Stimulated activated CD4-positive, alpha-beta T cell treated with anti-CD3 and anti-CD28 coated beads, Interleukin-4, amount 100 ng/mL, for 4 hours (primary cell): ENCODE data around the gene DDR2.

ENCODE experiments used
- DNase-seq, 2 experiments: peaks; one replicate each; pipeline ENCODE4 v3.0.0-alpha.2; 2020

Gene DDR2

DNA sequence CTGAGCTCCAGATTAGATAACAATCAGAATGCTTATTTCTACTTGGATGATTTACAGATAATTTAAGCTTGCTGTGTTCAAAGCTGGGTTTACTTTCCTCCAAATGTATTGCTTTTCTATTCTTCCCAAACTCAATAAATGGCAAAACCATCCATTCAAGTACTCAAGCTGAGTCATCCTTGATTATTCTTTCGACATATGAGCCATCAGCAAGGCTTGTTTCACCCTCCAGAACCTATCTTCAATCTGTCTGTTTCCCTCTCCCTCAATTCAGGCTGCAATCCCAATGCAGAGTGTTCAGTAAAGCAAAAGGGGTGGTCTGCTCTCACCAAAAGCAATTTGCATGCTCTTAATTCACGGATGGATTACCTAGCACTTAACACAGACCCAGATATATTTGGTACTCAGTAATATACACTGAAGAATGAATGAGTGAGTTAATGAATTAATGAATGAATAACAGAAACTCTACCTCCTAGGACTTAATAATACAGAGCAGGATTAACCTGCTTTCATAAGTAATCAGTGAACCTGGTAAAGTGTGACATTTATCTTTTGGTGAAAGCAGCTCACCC, 41.9 kb downstream of the DDR2 start:
- no peak for DNase-seq

DNA sequence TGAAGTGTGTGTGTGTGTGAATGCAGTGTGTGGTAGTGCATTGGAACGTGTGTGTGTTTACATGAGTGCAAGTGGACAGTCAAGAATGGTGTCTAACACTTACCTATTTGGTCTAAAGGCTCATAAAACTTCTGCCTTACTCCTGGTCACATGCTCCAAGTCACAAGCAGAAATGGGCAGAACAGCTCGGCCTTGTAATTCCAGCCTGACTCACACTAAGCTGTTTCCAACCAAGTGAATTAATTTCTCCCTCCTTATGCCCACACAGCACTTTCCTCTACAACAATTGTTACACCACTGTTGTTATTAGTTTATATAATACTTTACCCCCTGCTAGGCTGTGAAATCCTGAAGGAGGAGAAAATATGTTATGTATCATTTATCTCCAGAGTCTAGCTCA, 43.8 kb downstream of the DDR2 start:
- DNase-seq: no peak

- DNase-seq: no peak
These were observed 44.5 kb downstream of the DDR2 start for GRCh38 chr1:162676750-162677149.

DNA sequence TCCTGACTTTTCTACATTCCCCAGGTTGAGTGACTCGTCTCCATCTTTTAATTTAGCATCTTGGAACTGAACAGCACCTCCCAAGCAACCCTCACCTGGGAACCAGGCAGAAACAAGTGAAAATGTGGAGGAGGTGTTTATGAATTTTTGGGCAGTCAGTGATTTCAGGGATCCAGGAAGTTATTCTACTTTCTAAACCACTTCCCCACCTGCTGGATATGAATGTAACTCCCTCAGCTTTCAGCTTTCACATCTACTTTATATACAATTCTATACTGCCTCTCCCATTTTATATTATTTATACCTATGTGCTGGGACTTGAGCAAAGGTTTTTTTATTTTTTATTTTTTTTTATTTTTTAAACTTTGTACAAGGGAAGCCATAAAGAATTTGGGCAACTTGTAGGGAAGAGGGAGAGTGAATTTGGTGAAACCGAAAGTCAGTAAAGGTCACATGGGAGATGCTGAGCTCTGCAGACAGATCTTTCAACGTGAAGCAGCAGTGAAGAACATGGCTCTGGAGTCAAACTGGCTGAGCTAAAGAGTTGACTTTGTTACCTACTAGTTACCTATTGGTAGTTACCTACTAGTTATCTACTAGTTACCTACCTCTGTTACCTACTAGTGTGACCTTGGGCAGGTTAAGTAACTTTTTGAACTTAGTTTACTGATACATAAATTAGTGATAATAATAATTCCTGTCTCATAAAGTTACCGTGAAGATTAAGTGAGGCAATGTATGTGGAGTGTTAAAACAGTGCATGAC, 45.5 kb downstream of the DDR2 start:
- no peak for DNase-seq

DNA sequence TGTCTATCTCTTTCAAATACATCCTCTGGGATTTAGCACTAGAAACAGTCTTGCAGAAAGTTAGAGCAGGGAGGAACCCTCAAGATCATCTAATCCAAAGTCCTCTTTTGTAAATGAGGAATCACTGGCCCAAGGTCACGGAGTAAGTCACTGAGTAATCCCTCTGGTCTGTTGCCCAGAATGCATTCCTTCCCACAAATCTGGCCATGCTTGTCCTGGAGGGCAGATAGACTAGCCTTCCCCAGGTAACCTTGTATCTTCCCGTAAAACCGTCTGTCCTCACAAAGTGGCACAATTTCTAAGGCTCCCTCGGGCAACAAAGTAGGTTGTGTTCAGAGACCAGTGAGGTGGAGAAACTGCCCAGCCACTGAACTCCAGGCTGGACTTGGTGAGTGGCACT, 46.2 kb downstream of the DDR2 start:
- no peak for DNase-seq

- DNase-seq: no peak
These were observed 47.0 kb downstream of the DDR2 start for GRCh38 chr1:162679298-162679697.

DNA sequence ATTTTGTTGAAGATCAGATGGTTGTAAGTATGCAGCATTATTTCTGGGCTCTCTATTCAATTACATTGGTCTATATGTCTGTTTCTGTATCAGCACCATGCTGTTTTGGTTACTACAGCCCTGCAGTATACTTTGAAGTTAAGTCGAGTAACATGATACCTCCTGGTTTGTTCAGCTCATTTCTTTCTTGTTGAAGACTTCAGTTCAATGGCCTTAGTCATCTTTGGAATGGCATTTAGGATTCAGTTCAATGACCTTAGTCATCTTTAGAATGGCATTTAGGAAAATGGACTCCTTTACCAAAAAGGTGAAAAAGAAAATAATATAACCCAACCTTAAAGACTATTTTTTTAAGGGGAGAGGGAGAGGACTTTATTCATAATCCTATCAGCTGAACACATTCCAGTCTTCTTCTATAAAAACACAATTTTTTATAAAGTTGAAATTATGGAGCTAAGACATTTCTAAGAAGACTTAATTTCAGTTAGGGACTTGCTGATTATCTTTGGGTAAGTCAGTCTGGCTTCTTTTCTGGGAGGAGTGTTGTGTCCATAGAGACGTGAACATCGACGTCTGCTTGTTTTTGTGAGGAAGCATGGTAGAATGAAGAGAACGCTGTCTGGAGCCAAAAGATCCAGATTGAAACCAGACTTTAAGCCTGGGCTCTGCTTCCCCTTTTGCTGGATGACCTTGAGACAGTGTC, 48.3 kb downstream of the DDR2 start:
- no peak for DNase-seq

DNA sequence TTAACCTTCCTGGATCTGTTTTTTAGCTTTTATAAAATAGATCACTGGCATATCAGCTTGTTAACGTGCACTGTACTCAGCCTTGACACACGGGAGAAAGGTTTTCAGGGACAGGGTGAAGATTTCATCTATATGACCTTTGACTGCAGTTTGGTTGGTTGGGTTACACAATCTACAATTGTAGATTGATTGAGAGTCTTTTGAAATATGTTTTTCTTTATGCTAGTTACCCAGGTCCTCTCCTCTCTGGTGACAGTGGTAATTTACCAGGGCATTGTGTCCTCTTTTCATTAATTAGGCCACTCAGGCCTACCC, 48.8 kb downstream of the DDR2 start:
- DNase-seq: no peak

- DNase-seq: no peak
These were observed 49.8 kb downstream of the DDR2 start for GRCh38 chr1:162682013-162682419.

GRCh38 chr1:162687870-162688269, 55.6 kb downstream of the DDR2 start:
- no peak for DNase-seq

DNA sequence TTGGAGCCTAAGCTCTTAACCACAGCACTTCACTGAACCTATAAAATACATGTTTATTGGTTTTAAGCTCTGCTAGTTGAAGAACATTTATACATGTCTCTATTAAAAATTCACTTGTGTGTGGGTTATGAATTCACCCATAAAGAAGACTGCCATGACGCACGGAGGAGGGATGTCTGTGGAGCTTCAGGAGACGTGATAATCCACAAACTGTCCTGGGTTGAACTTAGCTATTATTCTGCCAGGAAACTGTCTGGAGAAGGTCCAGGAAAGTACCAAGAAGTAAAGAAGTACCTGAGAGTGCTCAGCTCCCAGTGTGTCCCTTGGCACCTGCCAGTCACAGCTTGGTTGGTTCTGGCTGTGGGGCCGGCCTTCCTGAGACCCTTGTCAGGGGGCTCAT, 56.3 kb downstream of the DDR2 start:
- DNase-seq: no peak

DNA sequence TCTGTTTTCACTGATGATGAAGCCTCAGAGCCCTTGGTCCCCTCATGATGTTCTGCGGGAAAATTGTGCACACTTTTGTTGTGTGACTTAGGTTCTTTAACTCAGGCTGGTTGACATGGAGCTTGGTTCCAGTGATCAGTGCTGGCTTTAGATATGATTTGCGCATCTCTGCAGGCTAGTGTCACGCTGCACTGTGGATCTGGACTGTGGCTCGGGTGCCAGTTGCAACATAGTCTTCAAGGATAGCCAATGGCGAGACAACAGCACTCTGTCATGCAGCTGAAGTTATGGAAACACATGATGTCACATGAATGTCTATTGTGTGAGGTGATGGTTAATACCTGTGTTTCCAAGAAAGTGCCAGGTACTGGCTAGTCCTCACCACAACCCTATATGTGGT, 56.7 kb downstream of the DDR2 start:
- DNase-seq: no peak

DNA sequence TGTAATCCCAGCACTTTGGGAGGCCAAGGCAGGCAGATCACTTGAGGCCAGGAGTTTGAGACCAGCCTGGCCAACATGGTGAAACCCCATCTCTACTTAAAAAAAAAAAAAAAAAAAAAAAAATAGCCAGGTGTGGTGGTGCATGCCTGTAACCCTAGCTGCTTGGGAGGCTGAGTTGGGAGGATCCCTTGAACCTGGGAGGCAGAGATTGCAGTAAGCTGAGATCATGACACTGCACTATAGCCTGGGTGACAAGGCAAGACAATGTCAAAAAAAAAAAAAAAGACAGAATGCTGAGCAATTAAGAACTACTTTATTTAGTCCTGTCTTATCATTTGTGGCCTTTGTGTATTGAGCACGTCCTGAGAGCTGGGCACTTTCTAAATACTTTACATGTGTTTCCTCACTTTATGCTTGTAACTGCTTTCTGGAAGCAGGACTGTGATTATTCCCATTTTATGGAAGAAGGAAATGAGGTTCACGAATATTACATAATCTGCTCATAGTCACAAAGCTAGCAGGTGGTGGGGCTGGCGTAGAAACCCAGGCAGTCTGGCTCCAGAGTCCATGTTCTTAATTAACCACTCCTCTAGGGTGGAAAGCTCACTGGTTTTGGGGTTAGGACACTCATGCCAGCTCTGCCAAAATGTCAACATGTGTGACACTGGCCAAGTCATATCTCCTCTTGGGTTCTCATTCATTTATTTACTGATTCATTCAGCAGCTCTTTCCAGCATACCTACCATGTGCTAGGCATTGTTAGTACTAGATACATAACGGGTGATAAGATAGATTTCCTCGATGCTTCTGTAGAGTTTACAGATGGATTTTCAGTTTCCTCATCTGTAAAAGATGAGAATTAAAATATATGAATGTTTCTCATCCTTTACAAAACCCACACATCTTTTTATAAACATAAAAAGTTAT, 57.7 kb downstream of the DDR2 start:
- no peak for DNase-seq

DNA sequence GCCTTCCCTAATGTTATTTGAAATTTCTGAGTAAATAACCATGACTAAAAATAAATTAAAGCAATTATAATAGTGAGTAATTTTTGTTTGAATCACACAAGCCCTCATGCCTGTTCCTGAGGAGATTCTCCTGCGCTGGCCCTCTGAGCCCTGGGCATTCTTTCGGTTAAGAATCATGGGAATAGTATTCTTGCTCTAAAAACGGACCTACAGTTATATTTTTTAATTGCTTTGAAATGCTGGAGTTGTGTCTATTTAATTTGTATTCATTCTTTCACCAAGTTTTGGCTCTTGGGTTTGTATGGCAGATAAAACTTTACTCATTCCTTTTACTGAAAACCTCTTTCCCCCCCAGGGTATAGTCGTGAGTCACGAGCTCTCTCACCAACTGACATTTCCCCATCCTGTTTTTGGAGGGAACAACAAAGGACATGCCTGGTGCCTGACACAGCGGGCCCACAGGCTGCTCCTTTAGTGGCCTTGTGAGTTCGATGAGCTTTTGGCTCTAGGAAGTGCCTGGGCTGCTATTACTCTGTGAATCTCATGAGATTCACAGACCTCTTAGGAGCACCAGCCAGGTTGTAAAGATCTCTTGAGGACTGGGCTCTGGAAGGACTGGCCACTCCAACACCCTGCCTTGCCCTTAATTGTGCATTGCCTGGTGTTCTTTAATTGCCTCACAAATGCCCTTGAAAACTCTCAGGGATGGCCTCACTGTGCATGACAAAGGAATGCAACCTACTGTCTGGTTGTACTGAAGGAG, 58.6 kb downstream of the DDR2 start:
- no peak for DNase-seq

GRCh38 chr1:162691999-162692575, 59.8 kb downstream of the DDR2 start:
- DNase-seq: no peak

GRCh38 chr1:162694911-162695310, 62.6 kb downstream of the DDR2 start:
- DNase-seq: no peak

GRCh38 chr1:162695687-162696086, 63.4 kb downstream of the DDR2 start:
- DNase-seq: no peak

DNA sequence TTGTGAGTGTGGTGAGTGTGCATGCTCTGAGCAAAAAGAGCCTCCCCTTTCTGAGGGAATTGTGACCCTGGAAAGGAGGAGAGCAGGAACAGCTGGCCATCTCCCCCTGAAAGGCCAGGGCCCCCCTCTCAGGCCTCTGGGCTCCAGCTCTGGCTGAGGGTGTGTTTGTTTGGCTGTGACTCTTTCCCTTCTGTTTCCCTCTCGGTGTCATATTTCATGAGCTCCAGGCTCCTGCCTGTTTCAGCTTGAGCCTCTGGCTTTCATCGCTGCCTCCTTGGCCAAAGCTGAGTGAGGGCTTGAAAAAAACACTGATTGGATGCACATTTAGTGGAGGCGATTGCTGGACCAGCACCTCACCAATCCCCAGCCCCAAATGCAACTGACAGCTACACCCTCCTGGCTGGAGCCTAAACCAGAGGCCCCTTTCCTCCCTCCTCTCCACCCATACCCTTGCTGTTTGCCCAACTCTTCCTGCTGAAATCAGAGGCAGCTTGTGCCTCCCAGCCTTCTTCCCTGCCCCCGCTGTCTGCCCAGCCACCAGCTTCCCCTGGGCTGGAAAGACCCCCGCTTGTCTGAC, 64.1 kb downstream of the DDR2 start:
- DNase-seq: no peak

GRCh38 chr1:162697140-162697895, 65.1 kb downstream of the DDR2 start:
- no peak for DNase-seq

- no peak for DNase-seq
These were observed 67.1 kb downstream of the DDR2 start for GRCh38 chr1:162699366-162699765.

GRCh38 chr1:162700131-162700530, 67.9 kb downstream of the DDR2 start:
- no peak for DNase-seq
